C4-2B (cell line): ENCODE data around the gene TIPIN.

Experiments
- H3K27ac ChIP-seq: fragments of 450-650 bp; 2 replicates; pipeline ENCODE4 v1.5.1; 2017
- ZFX ChIP-seq: fragments of 450-650 bp; IDR thresholded peaks from 2 replicates; pipeline ENCODE4 v1.6.1; 2017
- TF ChIP-seq, protein P1 (sequence below): fragments of 450-650 bp; conservative IDR thresholded peaks from 2 replicates; pipeline ENCODE4 v1.5.1; 2017; ENCODE audit warnings: mild to moderate bottlenecking

The TIPIN gene

DNA sequence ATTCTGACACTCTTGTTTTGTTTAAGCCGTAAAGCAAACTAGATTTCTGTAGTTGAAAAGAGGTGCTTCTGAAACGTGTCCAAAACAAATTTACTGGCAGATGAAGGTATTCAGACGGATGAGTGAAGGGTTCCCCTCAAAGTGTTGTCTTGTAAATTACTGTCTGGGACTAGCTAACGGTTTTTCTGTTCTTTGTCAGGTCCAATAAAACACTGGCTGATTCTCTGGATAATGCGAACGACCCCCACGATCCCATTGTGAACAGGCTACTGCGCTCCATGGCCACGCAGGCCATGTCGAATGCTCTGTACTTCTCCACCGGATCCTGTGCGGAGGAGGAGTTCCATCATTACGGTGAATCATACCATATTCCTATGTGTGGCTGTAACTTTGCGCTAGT, 27.7 kb downstream of the TIPIN start:
- no peak overlapping the region for H3K27ac ChIP-seq
- TF ChIP-seq, protein P1, sequence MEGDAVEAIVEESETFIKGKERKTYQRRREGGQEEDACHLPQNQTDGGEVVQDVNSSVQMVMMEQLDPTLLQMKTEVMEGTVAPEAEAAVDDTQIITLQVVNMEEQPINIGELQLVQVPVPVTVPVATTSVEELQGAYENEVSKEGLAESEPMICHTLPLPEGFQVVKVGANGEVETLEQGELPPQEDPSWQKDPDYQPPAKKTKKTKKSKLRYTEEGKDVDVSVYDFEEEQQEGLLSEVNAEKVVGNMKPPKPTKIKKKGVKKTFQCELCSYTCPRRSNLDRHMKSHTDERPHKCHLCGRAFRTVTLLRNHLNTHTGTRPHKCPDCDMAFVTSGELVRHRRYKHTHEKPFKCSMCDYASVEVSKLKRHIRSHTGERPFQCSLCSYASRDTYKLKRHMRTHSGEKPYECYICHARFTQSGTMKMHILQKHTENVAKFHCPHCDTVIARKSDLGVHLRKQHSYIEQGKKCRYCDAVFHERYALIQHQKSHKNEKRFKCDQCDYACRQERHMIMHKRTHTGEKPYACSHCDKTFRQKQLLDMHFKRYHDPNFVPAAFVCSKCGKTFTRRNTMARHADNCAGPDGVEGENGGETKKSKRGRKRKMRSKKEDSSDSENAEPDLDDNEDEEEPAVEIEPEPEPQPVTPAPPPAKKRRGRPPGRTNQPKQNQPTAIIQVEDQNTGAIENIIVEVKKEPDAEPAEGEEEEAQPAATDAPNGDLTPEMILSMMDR, result no peak
- TF ChIP-seq ZFX, result no peak

DNA sequence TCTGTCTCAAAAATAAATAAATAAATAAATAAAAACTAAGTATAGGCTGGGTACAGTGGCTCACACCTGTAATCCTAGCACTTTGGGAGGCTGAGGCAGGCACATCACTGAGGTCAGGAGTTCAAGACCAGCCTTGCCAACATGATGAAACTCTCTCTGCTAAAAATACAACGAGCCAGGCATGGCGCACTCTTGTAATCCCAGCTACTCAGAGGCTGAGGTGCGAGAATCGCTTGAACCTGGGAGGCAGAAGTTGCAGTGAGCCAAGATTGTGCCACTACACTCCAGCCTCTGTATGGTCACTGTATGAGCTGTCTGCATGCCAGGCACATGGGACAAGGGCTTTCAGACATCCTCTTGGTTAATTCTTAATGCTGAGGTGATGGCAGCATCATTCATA, 28.7 kb downstream of the TIPIN start:
- no peak overlapping the region for H3K27ac ChIP-seq
- TF ChIP-seq, protein P1, result no peak
- no peak for TF ChIP-seq ZFX

DNA sequence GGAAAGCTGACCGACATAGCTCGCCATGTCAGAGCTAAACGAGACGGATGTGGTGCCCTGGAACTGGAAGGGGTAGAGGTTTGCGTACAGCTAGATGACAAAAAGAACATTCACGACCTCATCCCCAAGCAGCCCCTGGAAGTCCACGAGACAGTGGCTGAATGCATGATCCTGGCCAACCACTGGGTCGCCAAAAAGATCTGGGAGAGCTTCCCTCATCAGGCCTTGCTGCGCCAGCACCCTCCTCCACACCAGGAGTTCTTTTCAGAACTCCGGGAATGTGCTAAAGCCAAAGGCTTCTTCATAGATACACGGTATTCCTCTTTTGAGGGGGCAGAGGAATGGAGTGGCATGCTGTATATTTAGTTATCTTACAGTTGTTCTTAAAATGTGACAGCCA, 30.4 kb downstream of the TIPIN start:
- no peak overlapping the region for H3K27ac ChIP-seq
- TF ChIP-seq ZFX, result no peak
- TF ChIP-seq, protein P1, result no peak

DNA sequence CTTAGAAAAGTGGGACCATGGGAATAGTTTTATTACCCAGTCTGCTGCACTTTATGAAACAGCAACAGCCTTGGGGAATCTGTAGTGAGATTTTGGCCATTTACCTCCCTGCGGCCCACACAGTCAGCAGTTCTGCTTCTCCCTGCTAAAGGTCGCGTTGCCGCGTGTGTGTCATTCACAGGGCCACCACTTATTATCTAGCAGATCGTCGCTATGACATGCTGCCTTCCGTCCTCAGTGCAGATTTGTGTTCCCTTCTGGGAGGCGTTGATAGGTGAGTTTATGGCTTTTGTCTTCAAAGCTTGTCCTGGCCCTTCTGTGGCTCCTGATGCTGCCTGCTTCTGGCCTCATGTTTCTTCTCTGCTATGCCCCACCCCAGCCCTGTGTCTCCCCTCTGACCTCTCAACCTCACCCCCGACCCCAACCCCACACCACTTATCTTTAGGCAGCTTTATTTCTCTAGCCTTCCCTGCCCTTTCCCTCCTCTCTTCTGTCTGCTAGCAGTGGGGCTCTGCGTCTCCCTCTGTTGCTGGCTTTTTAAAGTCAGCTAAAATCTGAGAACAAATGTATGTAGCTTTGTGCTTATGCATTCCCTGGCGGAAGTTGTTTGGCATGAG, 33.1 kb downstream of the TIPIN start:
- no peak overlapping the region for H3K27ac ChIP-seq
- TF ChIP-seq ZFX, result no peak
- TF ChIP-seq, protein P1, result no peak

DNA sequence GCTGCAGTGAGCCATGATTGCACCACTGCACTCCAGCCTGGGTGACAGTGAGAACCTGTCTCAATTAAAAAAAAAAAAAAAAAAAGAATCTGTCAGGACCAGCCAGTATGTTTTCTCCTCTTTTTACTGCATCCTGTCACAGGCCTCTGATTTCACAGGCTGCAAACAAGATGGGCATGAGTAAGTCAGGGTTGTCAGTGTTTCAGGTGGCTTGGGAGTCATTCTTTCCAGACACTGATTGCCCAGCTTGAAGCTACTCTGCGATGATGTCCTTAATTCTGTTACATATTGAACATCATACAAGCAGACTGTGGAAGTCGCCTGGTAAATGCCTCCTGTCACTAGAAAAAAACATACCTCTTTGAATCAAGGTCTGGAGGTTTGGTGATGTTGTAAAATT, 44.3 kb downstream of the TIPIN start:
- no peak overlapping the region for H3K27ac ChIP-seq
- no peak for TF ChIP-seq ZFX
- TF ChIP-seq, protein P1, result no peak

DNA sequence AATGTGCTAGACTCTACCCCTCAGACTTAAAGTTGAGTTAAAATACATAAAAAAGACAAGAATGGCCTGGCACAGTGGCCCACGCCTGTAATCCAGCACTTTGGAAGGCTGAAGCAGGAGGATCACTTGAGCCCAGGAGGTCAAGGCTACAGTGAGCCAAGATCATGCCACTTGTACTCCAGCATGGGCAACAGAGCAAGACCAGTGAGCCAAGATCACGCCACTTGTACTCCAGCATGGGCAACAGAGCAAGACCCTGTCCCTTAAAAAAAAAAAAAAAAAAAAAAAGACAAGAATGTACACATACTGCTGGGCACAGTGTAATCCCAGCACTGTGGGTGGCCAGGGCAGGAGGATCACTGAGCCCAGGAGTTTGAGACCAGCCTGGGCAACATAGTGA, 45.7 kb downstream of the TIPIN start:
- no peak overlapping the region for H3K27ac ChIP-seq
- TF ChIP-seq ZFX, result no peak
- TF ChIP-seq, protein P1, result no peak

DNA sequence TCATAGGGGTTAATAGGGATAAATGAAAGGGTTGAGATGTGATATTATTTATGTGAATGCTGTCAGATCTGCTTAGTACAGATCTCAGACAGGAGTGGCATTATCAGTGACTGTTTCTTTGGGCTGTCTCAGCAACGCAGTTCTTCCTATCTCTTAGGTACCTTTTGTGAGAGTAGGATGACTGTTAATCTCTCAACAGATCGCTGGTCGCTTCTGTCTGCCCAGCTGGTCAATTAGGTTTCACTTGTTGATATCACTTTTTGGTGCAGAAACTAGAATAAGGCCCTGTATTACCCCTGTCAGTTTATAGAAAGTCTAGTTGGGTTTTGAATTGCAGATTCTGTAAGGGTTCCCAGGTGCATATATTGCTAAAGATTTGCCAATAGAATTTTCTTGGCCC, 46.7 kb downstream of the TIPIN start:
- no peak for TF ChIP-seq ZFX
- TF ChIP-seq, protein P1, result no peak
- no peak overlapping the region for H3K27ac ChIP-seq
